Testis (tissue), 3 donors: ENCODE results near the gene SRPRA. TPM values are rescaled to one million over a fixed set of nuclear protein-coding genes. Genes with fewer than 3 reads are reported as not detected.

Source experiments
- DNase-seq: peaks from one replicate; pipeline ENCODE4 v3.0.0-alpha.2; 2019
- H3K27ac ChIP-seq, 2 donors: fragments of 200-600 bp; sonication (generic); one replicate each; pipeline ENCODE4 v1.5.1; 2019
- H3K27me3 ChIP-seq: fragments of 200-600 bp; sonication (generic); one replicate; pipeline ENCODE4 v1.5.1; 2019
- H3K36me3 ChIP-seq: fragments of 200-600 bp; sonication (generic); one replicate; pipeline ENCODE4 v1.5.1; 2017; ENCODE audit warnings: low read depth; ENCODE audit errors: missing control alignments
- H3K4me1 ChIP-seq: fragments of 200-600 bp; sonication (generic); one replicate; pipeline ENCODE4 v1.5.1; 2019
- H3K4me3 ChIP-seq, 2 donors: fragments of 200-600 bp; sonication (generic); one replicate each; pipeline ENCODE4 v1.5.1; 2017 to 2019
- H3K9me3 ChIP-seq: fragments of 200-600 bp; sonication (generic); one replicate; pipeline ENCODE4 v1.5.1; 2017
- CTCF ChIP-seq, 3 experiments: fragments of 450-650 bp in 2 of 3; fragments of 200-600 bp in 1 of 3; sonication (generic) in 1 of 3; IDR thresholded peaks; one replicate each; pipeline ENCODE4 v1.5.1; 2016 to 2019; ENCODE audit warnings: antibody characterized with exemption in 3 of 3, mild to moderate bottlenecking in 2 of 3, moderate library complexity in 1 of 3
- POLR2A ChIP-seq: fragments of 450-650 bp; IDR thresholded peaks from one replicate; pipeline ENCODE4 v1.6.1; 2017; ENCODE audit warnings: antibody characterized with exemption, mild to moderate bottlenecking, moderate library complexity
- WGBS, 2 donors: methylation state at CpG; one replicate each; pipeline ENCODE4 v1.1.5; 2018; 5-methylcytosine and 5-hydroxymethylcytosine counted together
- intact Hi-C: fragments of 100-400 bp; cut with DNase I; formaldehyde crosslinking; loops from one replicate; pipeline ENCODE4 v1.15.1; 2023; ENCODE audit warnings: low total_unique reads
- polyA plus RNA-seq: library from polyadenylated mRNA; stranded (reverse); fragments of 350-450 nt; fragmentation: Illumina TruSeq; extraction: RNeasy Lipid Tissue Mini Kit (QIAGEN cat#74804); gene quantifications from one replicate; pipeline ENCODE4 v1.2.3, GENCODE V29; 2014; ENCODE audit warnings: low read depth, low replicate concordance; ENCODE audit not compliant: insufficient read depth
- total RNA-seq, 2 donors: library from RNA; depleted of rRNA; stranded (reverse); fragments of >200 nt; gene quantifications; one replicate each; pipeline ENCODE4 v1.2.3, GENCODE V29; 2016

Gene SRPRA
- total and polyA plus RNA-seq, 3 donors from 2014 or later = 88.4 to 122 (median 105) TPM

GRCh38 chr11:126308271-126308671 lies 39.6 kb upstream of the SRPRA start:
- Histone ChIP-seq H3K36me3 (no peaks in the 10 kb centered on the region), H3K27me3 (no peaks in the 10 kb centered on the region), H3K9me3 (no peaks in the 10 kb centered on the region), H3K27ac (no peak overlapping the region), H3K4me1 (peaks cover 18% of the 10 kb centered on the region), H3K4me3 (no peak overlapping the region)
- intact Hi-C loops = no loop called here
- TF ChIP-seq POLR2A = no peak
- no peak for TF ChIP-seq CTCF (IDR thresholded peaks at IDR 0.05)
- no peak for DNase-seq
- 67 to 82% methylated on average over 4 of the region's 4 CpGs for WGBS, 2 donors

- no peaks in the 10 kb centered on the region for H3K27me3 ChIP-seq
- H3K9me3 ChIP-seq = no peaks in the 10 kb centered on the region
- DNase-seq = peak; percentile 55
- no peak overlapping the region for H3K4me3 ChIP-seq
- intact Hi-C loops = no loop called here
- H3K27ac ChIP-seq = no peak overlapping the region
- H3K36me3 ChIP-seq = no peaks in the 10 kb centered on the region
- H3K4me1 ChIP-seq = peaks cover 20% of the 10 kb centered on the region
- TF ChIP-seq POLR2A = no peak
- TF ChIP-seq CTCF (IDR thresholded peaks at IDR 0.05) = peak; percentile 26 to 42 (median 39)
- WGBS, 2 donors = 39% methylated on average over 5 of the region's 5 CpGs
Observed at GRCh38 chr11:126307706-126308105, 39.0 kb upstream of the SRPRA start.

GRCh38 chr11:126305699-126306098 lies 37.0 kb upstream of the SRPRA start:
- DNase-seq = no peak
- no peak overlapping the region for H3K27ac ChIP-seq
- intact Hi-C loops = no loop called here

GRCh38 chr11:126304457-126305075 lies 35.9 kb upstream of the SRPRA start:
- no peaks in the 10 kb centered on the region for H3K27me3 ChIP-seq
- no peak for DNase-seq
- peak overlapping the region; percentile 81 to 87 for H3K27ac ChIP-seq
- H3K36me3 ChIP-seq = no peaks in the 10 kb centered on the region
- intact Hi-C loops = no loop called here
- WGBS, 2 donors = 14 to 27% methylated on average over 12 of the region's 12 CpGs
- H3K9me3 ChIP-seq = no peaks in the 10 kb centered on the region
- TF ChIP-seq CTCF (IDR thresholded peaks at IDR 0.05) (no peak), POLR2A (no peak)
- peaks cover 10% of the 10 kb centered on the region for H3K4me1 ChIP-seq
- H3K4me3 ChIP-seq = peak overlapping the region; percentile 67 to 71

More at GRCh38 chr11:126305699-126306098, 37.0 kb upstream of the SRPRA start:
- Histone ChIP-seq H3K36me3 (no peaks in the 10 kb centered on the region), H3K4me1 (peaks cover 15% of the 10 kb centered on the region), H3K27me3 (no peaks in the 10 kb centered on the region), H3K4me3 (no peak overlapping the region), H3K9me3 (no peaks in the 10 kb centered on the region)
- 90% methylated on average over 4 of the region's 4 CpGs for WGBS, 2 donors
- no peak for TF ChIP-seq CTCF (IDR thresholded peaks at IDR 0.05)
- TF ChIP-seq POLR2A = no peak
